Medulla oblongata (tissue), 1 donor: ENCODE results near the gene CELF1.
A peak's percentile ranks its signal among the peaks of the same experiment; 100 is the strongest.

Experiments
- DNase-seq: peaks from one replicate; pipeline ENCODE4 v3.0.0-alpha.2; 2015; ENCODE audit errors: extremely low spot score

The CELF1 gene

GRCh38 chr11:47509077-47509536 lies 43.8 kb downstream of the CELF1 start:
- no peak for DNase-seq

GRCh38 chr11:47508240-47508957 lies 44.5 kb downstream of the CELF1 start:
- DNase-seq = no peak

- DNase-seq = peak; percentile 38
Measured at GRCh38 chr11:47507563-47508239, 45.2 kb downstream of the CELF1 start.

- DNase-seq = no peak
Measured at GRCh38 chr11:47506795-47507562, 46.0 kb downstream of the CELF1 start.

GRCh38 chr11:47506373-47506772 lies 46.6 kb downstream of the CELF1 start:
- no peak for DNase-seq

GRCh38 chr11:47504910-47505309 lies 48.0 kb downstream of the CELF1 start:
- no peak for DNase-seq

GRCh38 chr11:47503227-47503626 lies 49.7 kb downstream of the CELF1 start:
- DNase-seq = no peak

- DNase-seq = no peak
Measured at GRCh38 chr11:47502767-47503166, 50.2 kb downstream of the CELF1 start.

- no peak for DNase-seq
Measured at GRCh38 chr11:47501101-47501500, 51.8 kb downstream of the CELF1 start.

- no peak for DNase-seq
Measured at GRCh38 chr11:47500121-47500520, 52.8 kb downstream of the CELF1 start.

- peak; percentile 60 for DNase-seq
Measured at GRCh38 chr11:47499614-47500013, 53.3 kb downstream of the CELF1 start.

GRCh38 chr11:47499161-47499560 lies 53.8 kb downstream of the CELF1 start:
- no peak for DNase-seq

- no peak for DNase-seq
Measured at GRCh38 chr11:47498584-47499152, 54.3 kb downstream of the CELF1 start.

- no peak for DNase-seq
Measured at GRCh38 chr11:47498149-47498548, 54.8 kb downstream of the CELF1 start.

- DNase-seq = no peak
Measured at GRCh38 chr11:47496808-47497207, 56.1 kb downstream of the CELF1 start.

- DNase-seq = no peak
Measured at GRCh38 chr11:47495856-47496217, 57.1 kb downstream of the CELF1 start.

GRCh38 chr11:47495011-47495855 lies 57.7 kb downstream of the CELF1 start:
- no peak for DNase-seq

GRCh38 chr11:47489395-47489755 lies 63.6 kb downstream of the CELF1 start:
- no peak for DNase-seq

- no peak for DNase-seq
Measured at GRCh38 chr11:47488674-47489394, 64.1 kb downstream of the CELF1 start.

GRCh38 chr11:47488111-47488510 lies 64.8 kb downstream of the CELF1 start:
- DNase-seq = no peak

GRCh38 chr11:47487421-47487820 lies 65.5 kb downstream of the CELF1 start:
- no peak for DNase-seq
